HepG2 (cell line): ENCODE measurements around the gene PARP14. TPM values are rescaled to one million over a fixed set of nuclear protein-coding genes. Genes with fewer than 3 reads are reported as not detected.

ENCODE experiments used
- ATAC-seq: fragments of 200-7000 bp; cut with Tn5 transposase; 3 replicates; pipeline ENCODE4 v1.9.1; 2020; ENCODE audit warnings: mild to moderate bottlenecking, moderate library complexity
- BruUV-seq: library from RNA; stranded (reverse); fragments of 400-500 nt; replicated peaks from 2 replicates; lab custom pipeline; 2021; lab: Mats Ljungman, UMichigan
- CTCF ChIA-PET: fragments of 300-600 bp; formaldehyde crosslinking; extraction: SDS; loops from one replicate; lab custom pipeline; 2021; ENCODE audit warnings: low total read pairs, inconsistent platforms, low intra/inter-chr PET ratio; lab: Yijun Ruan, JAX
- POLR2A ChIA-PET: fragments of 350-600 bp; sonication (Branson Sonifier 250); formaldehyde crosslinking; loops from one replicate; lab custom pipeline; 2020; ENCODE audit warnings: antibody characterized with exemption, inconsistent platforms; lab: Yijun Ruan, JAX
- DNase-seq: peaks from one replicate; pipeline ENCODE4 v3.0.0-alpha.2; 2015; ENCODE audit warnings: low spot score
- FAIRE-seq: peaks from 3 replicates; lab custom pipeline; 2011; peaks lifted over from hg19 to GRCh38; lab: Jason Lieb, UNC
- H2AFZ ChIP-seq: one replicate; pipeline ENCODE4 v1.6.1; 2011; ENCODE audit warnings: low read length, inconsistent platforms
- H3K27ac ChIP-seq: fragments of 300-600 bp; 3 replicates; pipeline ENCODE4 v1.8.0; 2011; ENCODE audit warnings: mixed run types, mild to moderate bottlenecking, mixed read lengths, low read length, inconsistent platforms; ENCODE audit not compliant: insufficient read depth; ENCODE audit errors: extremely low read length
- H3K27me3 ChIP-seq, 2 experiments: fragments of 200-600 bp in 1 of 2; 2 replicates in 1 of 2; 3 replicates in 1 of 2; pipeline versions ENCODE4 v1.6.0 to v1.8.0; 2011; ENCODE audit warnings: low read length in 2 of 2, mild to moderate bottlenecking in 2 of 2, moderate library complexity in 2 of 2, inconsistent platforms in 1 of 2; ENCODE audit not compliant: insufficient read depth in 2 of 2, control insufficient read depth in 1 of 2
- H3K36me3 ChIP-seq, 2 experiments: fragments of 200-600 bp in 1 of 2; replicated peaks in 1 of 2; 2 replicates in 1 of 2; 3 replicates in 1 of 2; pipeline versions ENCODE4 v1.5.1 to v1.8.0; 2011; ENCODE audit warnings: low read length in 2 of 2, inconsistent platforms in 1 of 2; ENCODE audit not compliant: insufficient read depth in 2 of 2, control insufficient read depth in 1 of 2
- H3K4me1 ChIP-seq: 2 replicates; pipeline ENCODE4 v1.5.1; 2012; ENCODE audit warnings: low read length, inconsistent platforms; ENCODE audit not compliant: insufficient read depth
- H3K4me2 ChIP-seq: 2 replicates; pipeline ENCODE4 v1.6.0; 2011; ENCODE audit warnings: low read depth, low read length, inconsistent platforms
- H3K4me3 ChIP-seq, 3 experiments: fragments of 200-600 bp in 1 of 3; sonication (generic), shearing (Covaris generic) in 1 of 3; replicated peaks in 1 of 3; 2 replicates each; pipeline ENCODE4 v1.5.1; 2011 to 2016; ENCODE audit warnings: low read length in 3 of 3, inconsistent platforms in 2 of 3, low read depth in 2 of 3, mild to moderate bottlenecking in 2 of 3, control low read depth in 1 of 3, mixed read lengths in 1 of 3; ENCODE audit not compliant: insufficient read depth in 1 of 3
- H3K79me2 ChIP-seq: one replicate; pipeline ENCODE4 v1.6.1; 2011; ENCODE audit warnings: low read length, inconsistent platforms; ENCODE audit not compliant: insufficient read depth
- H3K9ac ChIP-seq: 2 replicates; pipeline ENCODE4 v1.6.0; 2011; ENCODE audit warnings: mild to moderate bottlenecking, low read depth, low read length, inconsistent platforms; ENCODE audit not compliant: insufficient read depth
- H3K9me3 ChIP-seq: 2 replicates; pipeline ENCODE4 v1.5.1; 2012; ENCODE audit warnings: mild to moderate bottlenecking, low read length
- H4K20me1 ChIP-seq: 2 replicates; pipeline ENCODE4 v1.6.0; 2011; ENCODE audit warnings: inconsistent platforms, mild to moderate bottlenecking, low read length, moderate library complexity; ENCODE audit not compliant: insufficient read depth
- CBX5 ChIP-seq: sonication (generic); formaldehyde crosslinking; IDR thresholded peaks from 2 replicates; pipeline ENCODE4 v1.4.0; 2020; ENCODE audit warnings: missing genetic modification reagents, borderline replicate concordance
- FOSL2 ChIP-seq: sonication (generic); formaldehyde crosslinking; IDR thresholded peaks from 2 replicates; pipeline ENCODE4 v1.4.0; 2020; ENCODE audit warnings: missing genetic modification reagents
- FOXP1 ChIP-seq, 2 experiments: fragments of 450-650 bp in 1 of 2; IDR thresholded peaks; 2 replicates each; pipeline ENCODE4 v1.6.1; 2017 to 2018; ENCODE audit warnings: antibody characterized with exemption in 1 of 2
- HOXA3 ChIP-seq: sonication (generic); formaldehyde crosslinking; IDR thresholded peaks from 2 replicates; pipeline ENCODE4 v1.5.0; 2020; ENCODE audit warnings: missing genetic modification reagents
- HOXD1 ChIP-seq: sonication (generic); formaldehyde crosslinking; IDR thresholded peaks from 2 replicates; pipeline ENCODE4 v1.5.0; 2020; ENCODE audit warnings: missing genetic modification reagents
- KLF13 ChIP-seq: sonication (generic); formaldehyde crosslinking; IDR thresholded peaks from 2 replicates; pipeline ENCODE4 v1.4.0; 2020; ENCODE audit warnings: mild to moderate bottlenecking, missing genetic modification reagents
- POGZ ChIP-seq: sonication (generic); formaldehyde crosslinking; IDR thresholded peaks from 2 replicates; pipeline ENCODE4 v1.4.0; 2020; ENCODE audit warnings: mild to moderate bottlenecking, missing genetic modification reagents
- PRMT3 ChIP-seq: sonication (generic); formaldehyde crosslinking; IDR thresholded peaks from 2 replicates; pipeline ENCODE4 v1.8.1; 2022; ENCODE audit warnings: low read depth, mild to moderate bottlenecking, moderate library complexity, missing genetic modification reagents, borderline replicate concordance
- RNF2 ChIP-seq: fragments of 450-650 bp; conservative IDR thresholded peaks from 2 replicates; pipeline ENCODE4 v1.6.1; 2016; ENCODE audit warnings: low read depth
- ZFY ChIP-seq: sonication (generic); formaldehyde crosslinking; IDR thresholded peaks from 2 replicates; pipeline ENCODE4 v1.4.0; 2020; ENCODE audit warnings: missing genetic modification reagents
- ZNF256 ChIP-seq: sonication (generic); formaldehyde crosslinking; conservative IDR thresholded peaks from 2 replicates; pipeline ENCODE4 v1.4.0; 2020; ENCODE audit warnings: missing genetic modification reagents
- ZNF292 ChIP-seq: sonication (generic); formaldehyde crosslinking; IDR thresholded peaks from 2 replicates; pipeline ENCODE4 v1.8.1; 2022; ENCODE audit warnings: mild to moderate bottlenecking, low read depth, missing genetic modification reagents, borderline replicate concordance
- ZNF674 ChIP-seq: sonication (generic); formaldehyde crosslinking; IDR thresholded peaks from 2 replicates; pipeline ENCODE4 v1.5.0; 2020; ENCODE audit warnings: low read depth, mild to moderate bottlenecking, missing genetic modification reagents
- WGBS: methylation state at CpG from one replicate; pipeline ENCODE4 v1.1.6; 2017; ENCODE audit warnings: low lambda C conversion rate; 5-methylcytosine and 5-hydroxymethylcytosine counted together
- in situ Hi-C: cut with HindIII; loops from 2 replicates; pipeline ENCODE4 v1.10.0; 2017; ENCODE audit warnings: low pct_unique_long_range_greater_than_20kb; ENCODE audit not compliant: extremely low pct_ligation_motif_present
- intact Hi-C: fragments of 100-400 bp; cut with micrococcal nuclease; formaldehyde crosslinking; loops from one replicate; pipeline ENCODE4 v1.10.0; 2022; ENCODE audit not compliant: unreplicated experiment
- polyA plus RNA-seq, 8 experiments: library from polyadenylated mRNA; depleted of rRNA in 3 of 8; stranded (reverse) in 7 of 8; unstranded in 1 of 8; fragments of >200 nt; fragmentation: Illumina TruSeq in 4 of 8; extraction: Trizol in 4 of 8; gene quantifications; 2 replicates each; pipeline versions ENCODE4 v1.2.1 to v1.2.3, GENCODE V29; 2011 to 2016; ENCODE audit warnings: low read depth in 4 of 8, missing spikeins in 1 of 8, mixed read lengths in 1 of 8; ENCODE audit not compliant: insufficient read depth in 1 of 8
- total RNA-seq, 5 experiments: library from RNA; depleted of rRNA; stranded (reverse); fragments of >200 nt; fragmentation: Illumina TruSeq; extraction: Trizol; gene quantifications; 2 replicates each; pipeline ENCODE4 v1.2.3, GENCODE V29; 2016; ENCODE audit warnings: low read depth in 1 of 5
- TF ChIP-seq, protein P1 (sequence below): sonication (generic); formaldehyde crosslinking; IDR thresholded peaks from 2 replicates; pipeline ENCODE4 v1.4.0; 2020; ENCODE audit warnings: missing genetic modification reagents
- TF ChIP-seq, protein P2 (sequence below): sonication (generic); formaldehyde crosslinking; conservative IDR thresholded peaks from 2 replicates; pipeline ENCODE4 v1.4.0; 2020; ENCODE audit warnings: mild to moderate bottlenecking, missing genetic modification reagents, moderate library complexity
- TF ChIP-seq, protein P3 (sequence below): sonication (generic); formaldehyde crosslinking; IDR thresholded peaks from 2 replicates; pipeline ENCODE4 v1.4.0; 2020; ENCODE audit warnings: missing genetic modification reagents, borderline replicate concordance

PARP14 gene
- total and polyA plus RNA-seq, 2 of the 13 experiments (the other 11 are each of a cell fraction or from before 2014, with no cell fraction given), result 9.0 to 19.1 TPM

DNA sequence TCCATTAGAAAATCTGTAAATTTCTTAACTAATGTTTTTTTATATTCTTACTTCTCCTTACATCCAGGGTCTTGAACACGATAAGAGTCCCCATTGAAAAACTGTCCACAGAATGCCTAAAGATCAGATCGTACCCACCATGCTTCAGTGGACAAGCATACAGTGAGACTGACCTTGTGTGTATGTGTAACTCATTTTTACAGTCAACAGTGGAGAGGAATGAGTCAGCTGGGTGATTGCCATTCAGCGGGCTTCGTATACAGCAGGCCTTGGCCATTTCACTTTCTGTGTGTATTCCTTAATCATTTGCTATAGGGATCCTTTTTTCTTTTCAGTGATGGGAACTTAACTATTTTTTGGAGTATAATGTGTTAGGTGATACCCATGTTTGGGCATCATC lies 10.6 kb downstream of the PARP14 start (continued):
- TF ChIP-seq, protein P1, sequence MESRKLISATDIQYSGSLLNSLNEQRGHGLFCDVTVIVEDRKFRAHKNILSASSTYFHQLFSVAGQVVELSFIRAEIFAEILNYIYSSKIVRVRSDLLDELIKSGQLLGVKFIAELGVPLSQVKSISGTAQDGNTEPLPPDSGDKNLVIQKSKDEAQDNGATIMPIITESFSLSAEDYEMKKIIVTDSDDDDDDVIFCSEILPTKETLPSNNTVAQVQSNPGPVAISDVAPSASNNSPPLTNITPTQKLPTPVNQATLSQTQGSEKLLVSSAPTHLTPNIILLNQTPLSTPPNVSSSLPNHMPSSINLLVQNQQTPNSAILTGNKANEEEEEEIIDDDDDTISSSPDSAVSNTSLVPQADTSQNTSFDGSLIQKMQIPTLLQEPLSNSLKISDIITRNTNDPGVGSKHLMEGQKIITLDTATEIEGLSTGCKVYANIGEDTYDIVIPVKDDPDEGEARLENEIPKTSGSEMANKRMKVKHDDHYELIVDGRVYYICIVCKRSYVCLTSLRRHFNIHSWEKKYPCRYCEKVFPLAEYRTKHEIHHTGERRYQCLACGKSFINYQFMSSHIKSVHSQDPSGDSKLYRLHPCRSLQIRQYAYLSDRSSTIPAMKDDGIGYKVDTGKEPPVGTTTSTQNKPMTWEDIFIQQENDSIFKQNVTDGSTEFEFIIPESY (CRISPR knock-in tag), result 0 out of 2 replicates have a peak, but pooled peaks have one; percentile 31
- TF ChIP-seq FOSL2 (CRISPR knock-in tag) (peak; percentile 97), KLF13 (CRISPR knock-in tag) (no peak), HOXA3 (peak; percentile 14; the same call in 1 of the 2 replicates)

DNA sequence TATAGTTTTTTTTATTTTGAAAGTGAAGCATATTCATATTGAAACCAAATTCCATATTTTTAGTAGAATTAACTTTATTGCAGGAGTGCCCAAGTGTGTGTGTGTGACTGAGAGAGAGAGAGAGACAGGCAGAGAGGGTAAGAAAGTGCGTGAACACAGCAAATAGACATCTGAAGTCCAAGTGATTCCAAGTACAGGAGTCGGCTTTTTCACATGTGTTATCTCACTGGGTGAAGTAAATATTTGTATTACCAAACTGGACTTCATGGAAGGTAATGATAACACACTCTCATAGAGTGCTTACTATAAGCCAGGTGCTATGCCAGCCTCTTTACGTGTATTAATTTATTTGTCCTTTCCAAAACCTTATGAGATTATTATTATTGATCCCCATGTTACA lies 12.0 kb downstream of the PARP14 start:
- no peak overlapping the region for H3K4me3 ChIP-seq
- no TSS peak for BruUV-seq
- FAIRE-seq, result peak; percentile 74
- no peak overlapping the region for H2AFZ ChIP-seq
- H4K20me1 ChIP-seq, result no peaks in the 10 kb centered on the region
- ChIA-PET POLR2A (no interaction called here), CTCF (no interaction called here)
- WGBS, result 24% methylated on average over 3 of the region's 3 CpGs
- ATAC-seq, result peak; percentile 79
- no peaks in the 10 kb centered on the region for H3K9me3 ChIP-seq
- no peaks in the 10 kb centered on the region for H3K27me3 ChIP-seq
- H3K36me3 ChIP-seq, result no peaks in the 10 kb centered on the region; a peak in 1 of 5 replicates
- H3K79me2 ChIP-seq, result no peaks in the 10 kb centered on the region
- no peak overlapping the region for H3K4me2 ChIP-seq
- intact Hi-C loops, result no loop called here
- in situ Hi-C loops, result loop anchor here (25.0 kb wide), 1 partner anchor 1130 kb away; the partner anchor contains the start of gene ARGFX
- H3K4me1 ChIP-seq, result peaks cover 49% of the 10 kb centered on the region
- no peak overlapping the region for H3K9ac ChIP-seq
- no peak overlapping the region for H3K27ac ChIP-seq
- DNase-seq, result peak; percentile 70
- 0 out of 2 replicates have a peak, but pooled peaks have one; percentile 37 for TF ChIP-seq ZNF292
- no peak for TF ChIP-seq ZFY (CRISPR knock-in tag)
- TF ChIP-seq, protein P2, sequence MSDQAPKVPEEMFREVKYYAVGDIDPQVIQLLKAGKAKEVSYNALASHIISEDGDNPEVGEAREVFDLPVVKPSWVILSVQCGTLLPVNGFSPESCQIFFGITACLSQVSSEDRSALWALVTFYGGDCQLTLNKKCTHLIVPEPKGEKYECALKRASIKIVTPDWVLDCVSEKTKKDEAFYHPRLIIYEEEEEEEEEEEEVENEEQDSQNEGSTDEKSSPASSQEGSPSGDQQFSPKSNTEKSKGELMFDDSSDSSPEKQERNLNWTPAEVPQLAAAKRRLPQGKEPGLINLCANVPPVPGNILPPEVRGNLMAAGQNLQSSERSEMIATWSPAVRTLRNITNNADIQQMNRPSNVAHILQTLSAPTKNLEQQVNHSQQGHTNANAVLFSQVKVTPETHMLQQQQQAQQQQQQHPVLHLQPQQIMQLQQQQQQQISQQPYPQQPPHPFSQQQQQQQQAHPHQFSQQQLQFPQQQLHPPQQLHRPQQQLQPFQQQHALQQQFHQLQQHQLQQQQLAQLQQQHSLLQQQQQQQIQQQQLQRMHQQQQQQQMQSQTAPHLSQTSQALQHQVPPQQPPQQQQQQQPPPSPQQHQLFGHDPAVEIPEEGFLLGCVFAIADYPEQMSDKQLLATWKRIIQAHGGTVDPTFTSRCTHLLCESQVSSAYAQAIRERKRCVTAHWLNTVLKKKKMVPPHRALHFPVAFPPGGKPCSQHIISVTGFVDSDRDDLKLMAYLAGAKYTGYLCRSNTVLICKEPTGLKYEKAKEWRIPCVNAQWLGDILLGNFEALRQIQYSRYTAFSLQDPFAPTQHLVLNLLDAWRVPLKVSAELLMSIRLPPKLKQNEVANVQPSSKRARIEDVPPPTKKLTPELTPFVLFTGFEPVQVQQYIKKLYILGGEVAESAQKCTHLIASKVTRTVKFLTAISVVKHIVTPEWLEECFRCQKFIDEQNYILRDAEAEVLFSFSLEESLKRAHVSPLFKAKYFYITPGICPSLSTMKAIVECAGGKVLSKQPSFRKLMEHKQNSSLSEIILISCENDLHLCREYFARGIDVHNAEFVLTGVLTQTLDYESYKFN (CRISPR knock-in tag), result peak; percentile 33
- no peak for TF ChIP-seq HOXD1 (CRISPR knock-in tag)
- TF ChIP-seq, protein P3, sequence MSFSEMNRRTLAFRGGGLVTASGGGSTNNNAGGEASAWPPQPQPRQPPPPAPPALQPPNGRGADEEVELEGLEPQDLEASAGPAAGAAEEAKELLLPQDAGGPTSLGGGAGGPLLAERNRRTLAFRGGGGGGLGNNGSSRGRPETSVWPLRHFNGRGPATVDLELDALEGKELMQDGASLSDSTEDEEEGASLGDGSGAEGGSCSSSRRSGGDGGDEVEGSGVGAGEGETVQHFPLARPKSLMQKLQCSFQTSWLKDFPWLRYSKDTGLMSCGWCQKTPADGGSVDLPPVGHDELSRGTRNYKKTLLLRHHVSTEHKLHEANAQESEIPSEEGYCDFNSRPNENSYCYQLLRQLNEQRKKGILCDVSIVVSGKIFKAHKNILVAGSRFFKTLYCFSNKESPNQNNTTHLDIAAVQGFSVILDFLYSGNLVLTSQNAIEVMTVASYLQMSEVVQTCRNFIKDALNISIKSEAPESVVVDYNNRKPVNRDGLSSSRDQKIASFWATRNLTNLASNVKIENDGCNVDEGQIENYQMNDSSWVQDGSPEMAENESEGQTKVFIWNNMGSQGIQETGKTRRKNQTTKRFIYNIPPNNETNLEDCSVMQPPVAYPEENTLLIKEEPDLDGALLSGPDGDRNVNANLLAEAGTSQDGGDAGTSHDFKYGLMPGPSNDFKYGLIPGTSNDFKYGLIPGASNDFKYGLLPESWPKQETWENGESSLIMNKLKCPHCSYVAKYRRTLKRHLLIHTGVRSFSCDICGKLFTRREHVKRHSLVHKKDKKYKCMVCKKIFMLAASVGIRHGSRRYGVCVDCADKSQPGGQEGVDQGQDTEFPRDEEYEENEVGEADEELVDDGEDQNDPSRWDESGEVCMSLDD, result no peak
- no peak for TF ChIP-seq PRMT3 (CRISPR knock-in tag)
- TF ChIP-seq FOSL2 (CRISPR knock-in tag), result peak; percentile 55
- no peak for TF ChIP-seq RNF2
- no peak for TF ChIP-seq FOXP1 (IDR thresholded peaks at IDR 0.05)
- TF ChIP-seq FOXP1 (CRISPR knock-in tag; IDR thresholded peaks at IDR 0.05), result peak; percentile 50; the same call in 1 of the 2 replicates
- no peak for TF ChIP-seq CBX5
- TF ChIP-seq ZNF674, result no peak
- TF ChIP-seq POGZ (CRISPR knock-in tag), result no peak
- no peak for TF ChIP-seq ZNF256
